Adrenal gland (tissue), 5 donors: ENCODE data around the gene GRM5.
A peak's percentile ranks its signal among the peaks of the same experiment; 100 is the strongest.
"Not testable (repeated sequence)": the region's sequence is repeated elsewhere in the genome, so short reads cannot be mapped to it uniquely, and the experiment has no call there.

ENCODE experiments used
- POLR2A ChIP-seq, 2 donors: fragments of 450-650 bp; IDR thresholded peaks; one replicate each; pipeline ENCODE4 v1.6.1; 2017; ENCODE audit warnings: antibody characterized with exemption in 2 of 2, mild to moderate bottlenecking in 2 of 2, moderate library complexity in 1 of 2
- TF ChIP-seq, protein P1 (sequence below), 6 experiments: fragments of 450-650 bp in 4 of 6; fragments of 200-600 bp in 2 of 6; sonication (generic) in 1 of 6; IDR thresholded peaks; 1 replicate in 5 of 6; 2 replicates in 1 of 6; pipeline versions ENCODE4 v1.5.1 to v1.8.0; 2016 to 2021; ENCODE audit warnings: antibody characterized with exemption in 6 of 6, mild to moderate bottlenecking in 2 of 6, moderate library complexity in 1 of 6
- donor health status: DM: no; HTN: no; CAD: no.

DNA sequence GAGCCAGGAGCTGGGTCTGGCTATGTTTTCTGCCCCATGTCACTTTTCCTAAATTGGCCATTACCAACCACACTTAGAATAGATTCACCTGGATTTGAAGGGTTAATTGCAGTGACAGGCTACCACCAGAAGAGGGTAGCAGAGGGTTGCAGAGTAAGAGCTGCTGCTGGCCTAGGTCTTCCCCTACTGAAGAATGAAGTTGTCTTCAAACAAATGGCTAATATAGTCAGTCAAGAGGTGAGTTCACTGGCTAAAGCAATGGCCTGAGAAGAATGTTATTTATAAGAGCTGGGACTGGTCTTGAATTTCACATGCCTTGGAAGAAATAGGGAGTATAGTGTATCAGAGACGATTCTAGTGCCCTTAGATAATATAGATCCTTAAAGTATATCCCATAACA, 32.2 kb upstream of the GRM5 start:
- not testable (repeated sequence) for TF ChIP-seq POLR2A (IDR thresholded peaks at IDR 0.05)
- TF ChIP-seq, protein P1, sequence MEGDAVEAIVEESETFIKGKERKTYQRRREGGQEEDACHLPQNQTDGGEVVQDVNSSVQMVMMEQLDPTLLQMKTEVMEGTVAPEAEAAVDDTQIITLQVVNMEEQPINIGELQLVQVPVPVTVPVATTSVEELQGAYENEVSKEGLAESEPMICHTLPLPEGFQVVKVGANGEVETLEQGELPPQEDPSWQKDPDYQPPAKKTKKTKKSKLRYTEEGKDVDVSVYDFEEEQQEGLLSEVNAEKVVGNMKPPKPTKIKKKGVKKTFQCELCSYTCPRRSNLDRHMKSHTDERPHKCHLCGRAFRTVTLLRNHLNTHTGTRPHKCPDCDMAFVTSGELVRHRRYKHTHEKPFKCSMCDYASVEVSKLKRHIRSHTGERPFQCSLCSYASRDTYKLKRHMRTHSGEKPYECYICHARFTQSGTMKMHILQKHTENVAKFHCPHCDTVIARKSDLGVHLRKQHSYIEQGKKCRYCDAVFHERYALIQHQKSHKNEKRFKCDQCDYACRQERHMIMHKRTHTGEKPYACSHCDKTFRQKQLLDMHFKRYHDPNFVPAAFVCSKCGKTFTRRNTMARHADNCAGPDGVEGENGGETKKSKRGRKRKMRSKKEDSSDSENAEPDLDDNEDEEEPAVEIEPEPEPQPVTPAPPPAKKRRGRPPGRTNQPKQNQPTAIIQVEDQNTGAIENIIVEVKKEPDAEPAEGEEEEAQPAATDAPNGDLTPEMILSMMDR (IDR thresholded peaks at IDR 0.05), result peak; percentile 29 to 60 (median 44)
